DMS114 treated with DMSO at 0.1 percent for 48 hours (cell line): ENCODE results near the gene PDZD2.
"Not testable (repeated sequence)": the region's sequence is repeated elsewhere in the genome, so short reads cannot be mapped to it uniquely, and the experiment has no call there.

Experiments
- DNase-seq: peaks from one replicate; lab custom pipeline; 2025; ENCODE audit not compliant: unreplicated experiment; lab: John Stamatoyannopoulos, UW

Gene PDZD2

GRCh38 chr5:32059761-32060530, 421.0 kb downstream of the PDZD2 start:
- no peak for DNase-seq

GRCh38 chr5:32061236-32061635, 422.3 kb downstream of the PDZD2 start:
- DNase-seq: no peak

- DNase-seq: no peak
Measured at GRCh38 chr5:32066448-32066847, 427.5 kb downstream of the PDZD2 start.

- no peak for DNase-seq
Measured at GRCh38 chr5:32067774-32068470, 429.0 kb downstream of the PDZD2 start.

GRCh38 chr5:32068561-32068960, 429.6 kb downstream of the PDZD2 start:
- DNase-seq: no peak

GRCh38 chr5:32069396-32069795, 430.5 kb downstream of the PDZD2 start:
- DNase-seq: no peak

- no peak for DNase-seq
Measured at GRCh38 chr5:32071351-32071944, 432.5 kb downstream of the PDZD2 start.

GRCh38 chr5:32072054-32072453, 433.1 kb downstream of the PDZD2 start:
- DNase-seq: no peak

- DNase-seq: no peak
Measured at GRCh38 chr5:32074401-32074800, 435.5 kb downstream of the PDZD2 start.

GRCh38 chr5:32076699-32077695, 438.1 kb downstream of the PDZD2 start:
- peak; percentile 24 for DNase-seq

- DNase-seq: not testable (repeated sequence)
Measured at GRCh38 chr5:32078855-32079254, 439.9 kb downstream of the PDZD2 start.

GRCh38 chr5:32080565-32080964, 441.6 kb downstream of the PDZD2 start:
- not testable (repeated sequence) for DNase-seq

GRCh38 chr5:32082701-32083100, 443.8 kb downstream of the PDZD2 start:
- no peak for DNase-seq

- no peak for DNase-seq
Measured at GRCh38 chr5:32083981-32084430, 445.1 kb downstream of the PDZD2 start.

- no peak for DNase-seq
Measured at GRCh38 chr5:32087086-32088082, 448.5 kb downstream of the PDZD2 start.

GRCh38 chr5:32088214-32088613, 449.3 kb downstream of the PDZD2 start:
- no peak for DNase-seq

GRCh38 chr5:32089146-32090000, 450.4 kb downstream of the PDZD2 start:
- DNase-seq: no peak

GRCh38 chr5:32090026-32090754, 451.3 kb downstream of the PDZD2 start:
- no peak for DNase-seq
